ENCODE results near the gene RASSF4. TPM values are rescaled to one million over a fixed set of nuclear protein-coding genes. Genes with fewer than 3 reads are reported as not detected.

The RASSF4 gene
- 10 to 100 TPM; 36.7 to 45.6 (median 38.0) TPM for polyA plus RNA-seq

DNA sequence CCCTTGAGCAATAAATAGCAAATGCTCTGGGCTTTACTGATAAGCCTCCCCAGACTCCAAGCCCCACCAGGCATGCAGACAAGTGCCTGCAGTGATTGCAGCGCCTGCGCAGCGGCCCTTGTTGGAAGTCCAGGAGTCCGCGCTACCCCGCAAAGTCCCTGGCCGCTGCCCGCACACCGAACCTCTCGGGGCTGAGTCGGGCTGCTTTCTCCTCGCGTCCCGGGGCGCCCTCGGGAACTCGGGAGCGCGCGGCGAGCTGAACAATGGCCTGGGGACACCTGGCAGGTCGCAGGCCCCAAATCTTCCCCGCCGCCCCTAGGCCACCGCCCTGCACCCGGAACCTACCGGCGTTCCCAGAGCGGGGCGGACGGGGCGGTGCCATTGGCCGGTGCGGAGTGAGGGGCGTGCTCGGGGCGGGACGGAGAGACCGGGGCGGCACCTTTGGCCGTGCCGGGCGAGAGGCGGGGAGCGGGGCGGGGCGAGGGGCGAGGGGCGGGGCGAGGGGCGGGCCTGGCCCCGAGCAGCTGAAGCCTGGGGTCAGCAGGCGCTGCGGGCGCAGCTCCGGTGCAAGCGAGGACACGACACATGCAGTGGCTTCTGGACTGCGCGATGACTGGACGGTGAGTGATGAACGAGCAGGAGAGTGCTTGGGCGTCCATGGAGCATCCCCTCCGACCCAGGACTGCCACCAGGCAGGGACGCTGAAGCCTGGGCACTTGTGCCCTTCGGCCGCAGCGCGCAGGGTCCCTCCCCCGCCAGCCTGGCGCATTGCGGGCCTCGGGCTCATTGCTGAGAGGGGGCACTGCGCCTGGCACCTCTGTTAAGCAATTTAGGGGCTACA, at the start of gene RASSF4:
Gene RASSF4 (plus strand): TSS at position 556 of the 841 bp plus-strand sequence. CDS start 10,401 bp downstream, outside the sequence.
- H3K9me3 Mint-ChIP-seq = no peaks in the 10 kb centered on the region
- H3K27ac Mint-ChIP-seq = peak within 1 kb of the TSS; percentile 70 to 93 (median 88)
- H3K4me1 Mint-ChIP-seq = peaks cover 69 to 78% of the 10 kb centered on the region in 2 donors
- H3K4me3 Mint-ChIP-seq = peak within 1 kb of the TSS; percentile 83 to 92 (median 91)
- H3K36me3 Mint-ChIP-seq = peaks cover 8 to 19% (median 19%) of the 10 kb centered on the region in 3 donors
- H3K27me3 Mint-ChIP-seq (ENCODE audit: low read depth in 3 of 3) = peaks cover 0 to 4% (median 3%) of the 10 kb centered on the region in 3 donors
- peak; percentile 88 to 91 (median 91) for DNase-seq

DNA sequence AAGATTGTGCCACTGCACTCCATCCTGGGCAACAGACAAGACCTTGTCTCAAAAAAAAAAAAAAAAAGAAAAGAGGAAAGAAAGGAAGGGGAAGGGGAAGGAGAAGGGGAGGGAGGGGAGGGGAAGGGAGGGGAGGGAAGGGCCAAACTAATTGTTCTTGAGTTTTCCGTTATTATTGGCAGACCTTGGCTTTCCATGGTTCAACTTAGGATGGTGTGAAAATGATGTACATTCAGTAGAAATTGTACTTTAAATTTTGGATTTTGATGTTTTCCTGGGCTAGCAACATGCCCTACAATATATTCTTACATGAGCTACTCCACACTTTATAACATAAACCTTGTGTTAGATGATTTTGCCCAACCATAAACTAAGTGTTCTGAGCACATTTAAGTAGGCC, 49.7 kb upstream of the RASSF4 start:
- Mint-ChIP-seq H3K4me1 (peaks cover 16 to 20% of the 10 kb centered on the region in 2 donors), H3K9me3 (no peaks in the 10 kb centered on the region), H3K36me3 (no peaks in the 10 kb centered on the region), H3K4me3 (no peak overlapping the region), H3K27ac (no peak overlapping the region), H3K27me3 (ENCODE audit: low read depth in 3 of 3) (peaks cover 0 to 3% (median 2%) of the 10 kb centered on the region in 3 donors)
- no peak for DNase-seq

GRCh38 chr10:44910602-44911001, 49.0 kb upstream of the RASSF4 start:
- peaks cover 0 to 4% (median 3%) of the 10 kb centered on the region in 3 donors for H3K27me3 Mint-ChIP-seq (ENCODE audit: low read depth in 3 of 3)
- no peaks in the 10 kb centered on the region for H3K9me3 Mint-ChIP-seq
- DNase-seq = no peak
- no peak overlapping the region for H3K4me3 Mint-ChIP-seq
- H3K36me3 Mint-ChIP-seq = no peaks in the 10 kb centered on the region
- H3K4me1 Mint-ChIP-seq = peaks cover 16 to 23% of the 10 kb centered on the region in 2 donors
- no peak overlapping the region for H3K27ac Mint-ChIP-seq

- no peaks in the 10 kb centered on the region for H3K36me3 Mint-ChIP-seq
- peaks cover 16 to 24% of the 10 kb centered on the region in 2 donors for H3K4me1 Mint-ChIP-seq
- DNase-seq = no peak
- no peaks in the 10 kb centered on the region for H3K9me3 Mint-ChIP-seq
- no peak within 1 kb of the TSS for H3K4me3 Mint-ChIP-seq
- no peak within 1 kb of the TSS for H3K27ac Mint-ChIP-seq
- H3K27me3 Mint-ChIP-seq (ENCODE audit: low read depth in 3 of 3) = peaks cover 0 to 4% (median 3%) of the 10 kb centered on the region in 3 donors
Measured at GRCh38 chr10:44911081-44911540, 48.5 kb upstream of the RASSF4 start, which contains the start of gene TMEM72. Gene TMEM72 (plus strand): TSS chr10:44911337. CDS start chr10:44911513, 176 bp downstream.

- Mint-ChIP-seq H3K27me3 (ENCODE audit: low read depth in 3 of 3) (peaks cover 0 to 4% (median 3%) of the 10 kb centered on the region in 3 donors), H3K27ac (no peak overlapping the region), H3K4me1 (peaks cover 16 to 24% of the 10 kb centered on the region in 2 donors), H3K36me3 (no peaks in the 10 kb centered on the region), H3K9me3 (no peaks in the 10 kb centered on the region), H3K4me3 (no peak overlapping the region)
- no peak for DNase-seq
Measured at GRCh38 chr10:44911951-44912350, 47.7 kb upstream of the RASSF4 start.

- H3K4me1 Mint-ChIP-seq = peaks cover 16 to 24% of the 10 kb centered on the region in 2 donors
- H3K36me3 Mint-ChIP-seq = no peaks in the 10 kb centered on the region
- peak overlapping the region; percentile 6 to 67 (median 55) for H3K4me3 Mint-ChIP-seq
- peak in 2 of 3 donors; percentile 12 to 36 for DNase-seq
- peak overlapping the region in 5 of 6 donors; percentile 57 to 77 (median 61) for H3K27ac Mint-ChIP-seq
- no peaks in the 10 kb centered on the region for H3K9me3 Mint-ChIP-seq
- H3K27me3 Mint-ChIP-seq (ENCODE audit: low read depth in 3 of 3) = peaks cover 2 to 4% (median 3%) of the 10 kb centered on the region in 3 donors
Measured at GRCh38 chr10:44913350-44914081, 46.1 kb upstream of the RASSF4 start.

DNA sequence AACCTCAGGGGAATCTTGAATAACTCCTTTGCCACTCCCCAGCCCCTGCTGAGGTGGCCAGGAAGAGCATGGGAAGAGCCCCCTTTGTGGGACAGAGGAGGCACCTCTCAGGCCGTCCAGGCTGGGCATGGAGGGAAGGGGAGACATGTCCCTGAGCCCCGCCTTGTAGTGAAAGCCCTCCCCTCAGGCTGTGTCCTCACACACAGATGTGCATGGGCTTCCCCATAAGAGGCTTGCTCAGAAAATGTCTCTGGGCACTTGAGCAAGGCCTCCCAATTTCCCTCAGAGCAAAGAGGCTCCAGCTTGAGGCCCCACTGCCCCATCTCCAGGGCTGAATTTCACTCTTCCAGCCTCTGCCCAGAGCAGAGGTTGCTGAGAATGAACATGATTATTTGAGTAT, 44.7 kb upstream of the RASSF4 start:
- Mint-ChIP-seq H3K4me1 (peaks cover 16 to 24% of the 10 kb centered on the region in 2 donors), H3K27me3 (ENCODE audit: low read depth in 3 of 3) (peaks cover 2 to 3% (median 2%) of the 10 kb centered on the region in 3 donors), H3K4me3 (no peak overlapping the region), H3K27ac (no peak overlapping the region), H3K36me3 (no peaks in the 10 kb centered on the region), H3K9me3 (no peaks in the 10 kb centered on the region)
- no peak for DNase-seq

- Mint-ChIP-seq H3K4me1 (peaks cover 16 to 24% of the 10 kb centered on the region in 2 donors), H3K4me3 (no peak overlapping the region), H3K27me3 (ENCODE audit: low read depth in 3 of 3) (peaks cover 2 to 3% (median 2%) of the 10 kb centered on the region in 3 donors), H3K27ac (peak overlapping the region in 1 of 6 donors; percentile 55), H3K9me3 (no peaks in the 10 kb centered on the region), H3K36me3 (no peaks in the 10 kb centered on the region)
- no peak for DNase-seq
Measured at GRCh38 chr10:44916429-44916828, 43.2 kb upstream of the RASSF4 start.

- Mint-ChIP-seq H3K4me1 (peaks cover 16 to 20% of the 10 kb centered on the region in 2 donors), H3K27ac (no peak overlapping the region), H3K36me3 (no peaks in the 10 kb centered on the region), H3K9me3 (no peaks in the 10 kb centered on the region), H3K4me3 (no peak overlapping the region), H3K27me3 (ENCODE audit: low read depth in 3 of 3) (peaks cover 2 to 3% (median 2%) of the 10 kb centered on the region in 3 donors)
- no peak for DNase-seq
Measured at GRCh38 chr10:44917848-44918247, 41.8 kb upstream of the RASSF4 start.

- no peak for DNase-seq
- H3K27ac Mint-ChIP-seq = no peak overlapping the region
- no peak overlapping the region for H3K4me3 Mint-ChIP-seq
- H3K4me1 Mint-ChIP-seq = peaks cover 0 to 4% of the 10 kb centered on the region in 2 donors
- H3K9me3 Mint-ChIP-seq = no peaks in the 10 kb centered on the region
- peaks cover 2% of the 10 kb centered on the region in 3 donors for H3K27me3 Mint-ChIP-seq (ENCODE audit: low read depth in 3 of 3)
- H3K36me3 Mint-ChIP-seq = no peaks in the 10 kb centered on the region
Measured at GRCh38 chr10:44920252-44920651, 39.4 kb upstream of the RASSF4 start.

- Mint-ChIP-seq H3K9me3 (no peaks in the 10 kb centered on the region), H3K36me3 (no peaks in the 10 kb centered on the region), H3K27me3 (ENCODE audit: low read depth in 3 of 3) (peaks cover 0 to 2% (median 2%) of the 10 kb centered on the region in 3 donors), H3K4me3 (no peak overlapping the region), H3K4me1 (no peaks in the 10 kb centered on the region), H3K27ac (no peak overlapping the region)
- DNase-seq = no peak
Measured at GRCh38 chr10:44921061-44921460, 38.5 kb upstream of the RASSF4 start.

- H3K9me3 Mint-ChIP-seq = no peaks in the 10 kb centered on the region
- no peak for DNase-seq
- no peak overlapping the region for H3K27ac Mint-ChIP-seq
- H3K27me3 Mint-ChIP-seq (ENCODE audit: low read depth in 3 of 3) = peaks cover 0 to 2% (median 2%) of the 10 kb centered on the region in 3 donors
- H3K36me3 Mint-ChIP-seq = no peaks in the 10 kb centered on the region
- H3K4me3 Mint-ChIP-seq = no peak overlapping the region
- no peaks in the 10 kb centered on the region for H3K4me1 Mint-ChIP-seq
Measured at GRCh38 chr10:44921506-44921905, 38.1 kb upstream of the RASSF4 start.

GRCh38 chr10:44922021-44922420, 37.6 kb upstream of the RASSF4 start:
- no peak overlapping the region for H3K4me3 Mint-ChIP-seq
- H3K27ac Mint-ChIP-seq = no peak overlapping the region
- H3K9me3 Mint-ChIP-seq = no peaks in the 10 kb centered on the region
- no peak for DNase-seq
- H3K36me3 Mint-ChIP-seq = no peaks in the 10 kb centered on the region
- H3K27me3 Mint-ChIP-seq (ENCODE audit: low read depth in 3 of 3) = peaks cover 0 to 2% (median 2%) of the 10 kb centered on the region in 3 donors
- H3K4me1 Mint-ChIP-seq = no peaks in the 10 kb centered on the region

All from immature natural killer cell (primary cell).